NCI-H526 (cell line): Measurements from ENCODE around the gene SF3B4.
"Not testable (repeated sequence)": the region's sequence is repeated elsewhere in the genome, so short reads cannot be mapped to it uniquely, and the experiment has no call there.

Source experiments
- DNase-seq, 2 experiments: peaks; one replicate each; lab custom pipeline; 2025; lab: John Stamatoyannopoulos, UW

Gene SF3B4, protein sequence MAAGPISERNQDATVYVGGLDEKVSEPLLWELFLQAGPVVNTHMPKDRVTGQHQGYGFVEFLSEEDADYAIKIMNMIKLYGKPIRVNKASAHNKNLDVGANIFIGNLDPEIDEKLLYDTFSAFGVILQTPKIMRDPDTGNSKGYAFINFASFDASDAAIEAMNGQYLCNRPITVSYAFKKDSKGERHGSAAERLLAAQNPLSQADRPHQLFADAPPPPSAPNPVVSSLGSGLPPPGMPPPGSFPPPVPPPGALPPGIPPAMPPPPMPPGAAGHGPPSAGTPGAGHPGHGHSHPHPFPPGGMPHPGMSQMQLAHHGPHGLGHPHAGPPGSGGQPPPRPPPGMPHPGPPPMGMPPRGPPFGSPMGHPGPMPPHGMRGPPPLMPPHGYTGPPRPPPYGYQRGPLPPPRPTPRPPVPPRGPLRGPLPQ

DNA sequence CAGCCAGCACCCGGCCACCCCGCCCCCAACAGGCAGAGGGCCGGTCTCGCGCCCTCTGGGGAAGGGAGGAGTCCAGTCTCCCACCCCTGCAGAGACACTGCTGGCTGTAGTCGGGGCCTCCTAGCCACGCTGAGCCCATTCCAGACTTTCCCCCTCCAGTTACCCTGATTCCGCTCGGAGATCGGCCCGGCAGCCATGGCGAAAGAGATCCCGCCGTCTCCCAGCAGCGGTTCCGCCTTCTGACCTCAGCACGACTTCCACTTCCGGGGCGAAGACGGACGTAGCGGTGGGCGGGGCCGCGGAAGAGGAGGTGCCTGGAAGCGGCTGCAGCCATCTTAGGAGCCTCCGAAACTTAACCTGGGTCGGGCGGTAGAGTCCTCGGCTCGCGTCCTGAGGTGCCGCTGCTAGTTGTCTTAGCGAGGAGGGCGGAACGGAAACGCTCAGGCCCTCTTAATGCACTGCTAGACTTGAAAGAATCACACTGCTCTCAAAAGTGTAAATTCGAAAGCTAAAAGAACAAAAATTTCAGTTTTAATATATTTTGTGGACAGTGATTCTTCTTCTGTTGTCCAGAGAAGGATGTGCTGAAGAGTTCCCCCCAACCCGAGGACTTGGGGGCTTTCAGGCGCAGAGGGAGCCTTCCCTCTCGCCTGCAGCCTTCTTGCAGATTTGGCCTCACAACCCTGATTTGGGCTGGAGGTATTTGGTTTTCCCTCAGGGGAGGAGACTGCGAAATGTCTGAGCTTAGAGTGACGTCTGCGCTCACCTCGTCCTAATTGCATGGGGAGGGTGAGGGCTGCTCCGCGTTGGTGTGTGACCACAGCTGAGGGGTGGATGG is at the start of gene SF3B4:
SF3B4 (minus strand) TSS at position 241 of the 838 bp plus-strand sequence; CDS start at position 197, 44 bp downstream.
- DNase-seq, result peak; percentile 97 to 100

DNA sequence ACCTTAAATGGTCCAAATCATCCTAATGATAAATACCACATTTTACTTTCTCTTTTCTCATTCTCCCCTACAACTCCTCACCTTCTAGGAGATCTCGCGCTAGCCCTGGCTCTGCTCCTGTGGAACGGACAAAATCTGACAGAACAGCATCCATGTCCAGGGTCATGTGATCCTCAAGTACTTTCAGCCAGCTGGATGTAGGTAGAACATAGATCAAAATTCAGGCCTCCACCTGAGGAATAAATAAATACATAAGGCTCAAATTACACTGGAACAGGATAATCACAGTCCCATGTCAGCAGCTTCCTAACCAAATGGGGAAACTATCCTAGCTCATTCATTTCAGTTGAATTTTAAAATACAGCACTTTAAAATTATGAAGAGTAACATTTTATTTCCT is 49.7 kb upstream of the SF3B4 start:
- peak; percentile 38 to 51 for DNase-seq

DNA sequence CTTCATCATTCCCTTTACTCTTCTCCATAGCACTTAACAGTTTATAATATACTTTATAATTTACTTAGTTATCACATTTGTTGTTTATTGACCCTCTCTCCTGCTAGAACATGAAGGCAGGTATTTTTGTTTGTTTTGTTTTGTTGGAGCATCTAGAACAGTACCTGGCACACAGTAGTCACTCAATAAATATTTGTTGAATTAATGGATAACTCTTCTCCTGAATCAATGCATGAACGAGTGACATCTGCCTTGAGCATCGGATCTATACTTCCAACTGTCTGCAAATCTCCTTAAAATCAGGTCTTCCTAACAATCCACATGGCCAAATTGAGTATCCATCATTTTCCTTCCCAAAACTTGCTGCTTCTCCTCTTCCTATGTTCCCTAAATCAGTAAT is 44.9 kb upstream of the SF3B4 start:
- DNase-seq, result no peak

DNA sequence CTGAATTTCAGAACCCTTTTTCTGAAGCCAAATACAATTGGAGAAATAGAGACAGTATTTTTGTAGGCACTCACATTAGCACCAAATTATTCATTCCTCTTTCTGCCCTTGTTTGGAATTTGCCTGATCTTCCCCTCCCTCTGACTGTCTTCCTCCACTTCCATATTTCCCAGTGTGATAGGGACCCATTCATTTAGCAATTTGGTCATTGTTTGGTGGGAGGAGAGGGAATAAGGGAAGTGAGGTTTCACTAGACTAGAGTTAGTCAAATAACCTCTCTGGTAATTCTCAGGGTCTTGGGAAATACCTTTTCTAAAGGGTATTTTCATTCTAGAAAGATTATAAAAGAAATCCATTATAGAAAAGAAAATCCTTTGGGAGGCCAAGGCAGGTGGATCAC is 40.0 kb upstream of the SF3B4 start:
- DNase-seq, result no peak

DNA sequence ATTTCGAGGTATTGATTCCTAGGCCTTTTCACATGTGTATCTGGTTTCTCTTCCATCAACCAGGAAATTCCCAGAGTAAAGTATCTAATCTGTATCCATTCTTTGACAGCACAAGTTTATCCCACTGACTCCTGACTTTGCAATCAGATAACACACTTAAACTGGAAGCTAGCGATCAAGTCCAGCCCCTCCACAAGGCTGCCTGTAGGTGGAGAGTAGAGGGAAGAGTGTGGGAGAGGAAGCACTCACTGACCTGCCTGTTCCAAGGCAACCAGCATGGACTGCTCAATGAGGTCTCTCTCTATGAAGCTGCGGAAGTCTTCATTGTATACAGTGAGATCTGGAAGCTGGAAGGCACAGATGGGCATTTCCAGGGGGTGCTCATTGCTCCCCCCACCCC is 39.4 kb upstream of the SF3B4 start:
- DNase-seq, result no peak

DNA sequence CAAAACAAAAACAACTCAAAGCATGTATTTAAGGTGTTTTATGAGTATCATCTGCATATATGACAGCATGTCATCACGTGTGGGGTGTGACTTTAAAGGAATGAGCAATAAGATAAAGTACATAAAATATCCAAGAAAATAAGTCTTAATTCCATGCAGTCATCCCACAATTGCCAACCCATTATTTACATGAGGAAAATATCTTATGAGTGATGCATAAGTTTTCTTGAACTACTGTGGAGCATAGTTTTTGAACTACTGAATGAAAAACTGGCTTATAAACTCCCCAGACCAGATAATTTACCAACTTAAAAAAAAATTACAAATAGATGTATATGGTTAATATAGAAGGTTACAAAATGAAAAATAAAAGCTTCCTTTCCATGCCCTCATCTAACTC is 38.8 kb upstream of the SF3B4 start:
- DNase-seq, result no peak

DNA sequence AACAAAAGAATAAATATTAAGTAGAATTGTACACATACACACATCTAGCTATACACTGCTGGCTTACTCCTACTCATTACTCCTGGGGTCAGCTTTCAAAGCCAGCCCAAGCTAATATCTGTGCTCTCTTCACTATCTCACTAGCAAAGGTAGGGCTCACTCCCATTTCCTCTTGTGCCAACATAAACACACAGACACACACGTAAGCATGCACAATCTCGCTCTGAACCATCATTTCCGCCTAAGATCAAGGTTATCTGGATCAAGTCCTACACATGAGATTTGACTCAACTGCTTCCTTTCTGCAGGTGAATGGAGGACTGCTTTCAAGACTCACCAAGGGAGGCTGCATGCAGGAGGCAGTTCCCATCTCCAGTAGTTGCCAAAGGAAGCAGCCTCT is 37.8 kb upstream of the SF3B4 start:
- no peak for DNase-seq

DNA sequence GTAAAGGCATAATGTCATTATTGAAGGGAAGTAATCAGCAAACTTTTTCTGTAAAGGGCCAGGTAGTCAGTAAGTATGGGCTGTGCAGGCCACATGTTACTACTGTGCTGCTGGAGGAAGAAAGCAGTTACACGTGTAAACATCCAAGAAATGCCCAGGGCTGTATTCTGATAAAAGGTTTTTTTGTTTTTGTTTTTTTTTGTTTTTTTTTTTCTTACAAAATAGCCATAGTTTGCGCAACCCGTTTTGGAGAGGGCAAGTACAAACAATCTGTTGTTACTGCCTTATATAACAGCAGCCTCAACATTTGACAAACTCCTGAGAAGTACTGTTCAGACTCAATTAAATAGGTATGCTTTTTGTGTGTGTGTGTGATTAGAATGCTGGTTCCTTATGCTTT is 35.8 kb upstream of the SF3B4 start:
- no peak for DNase-seq

DNA sequence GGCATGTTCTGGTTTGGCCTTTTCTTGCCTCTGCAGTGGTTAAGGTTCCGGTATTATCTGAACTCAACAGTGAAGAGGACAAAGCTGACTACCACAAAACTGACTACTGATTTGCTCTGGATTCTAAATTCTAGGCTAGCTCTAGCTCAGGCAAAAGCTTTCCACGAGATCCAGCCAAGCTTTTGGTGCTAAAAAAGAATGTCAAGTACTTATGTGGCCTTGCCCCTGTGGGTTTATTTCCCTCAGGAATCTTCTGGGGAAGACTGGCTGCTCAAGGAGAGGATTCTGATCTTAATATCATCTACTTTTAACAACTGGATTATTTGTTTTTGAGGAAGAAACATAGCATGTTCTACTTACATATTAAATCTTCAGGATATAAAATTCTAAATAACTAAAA is 35.1 kb upstream of the SF3B4 start:
- no peak for DNase-seq

DNA sequence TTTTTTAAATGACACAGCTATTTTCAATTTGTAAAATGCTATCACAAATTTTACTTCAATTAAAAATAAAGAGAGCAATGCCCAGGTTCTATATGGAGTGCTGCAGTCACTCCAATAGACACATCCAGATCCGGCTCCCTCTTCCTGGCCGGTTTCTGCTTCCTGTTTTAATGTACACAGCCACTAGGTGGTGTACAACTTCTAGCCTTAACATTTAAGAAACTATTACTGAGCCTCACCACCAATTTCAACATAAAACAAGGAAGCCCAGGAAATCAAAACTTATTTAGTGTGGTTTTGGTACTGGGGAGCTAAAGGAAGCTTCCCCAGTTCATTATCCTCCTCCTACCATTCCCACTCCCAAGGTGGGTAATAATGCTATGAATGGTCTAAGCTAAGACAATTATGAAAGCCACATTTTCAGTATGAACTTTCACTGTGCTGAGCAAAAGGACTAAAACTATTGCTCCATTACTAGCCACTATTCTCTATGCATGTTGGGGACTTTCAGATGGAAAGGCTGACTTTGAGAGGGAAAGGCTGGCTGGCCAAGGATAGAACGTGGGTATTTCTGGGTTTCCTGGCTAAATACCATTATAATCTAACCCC is 34.5 kb upstream of the SF3B4 start:
- DNase-seq, result peak; percentile 76 to 92

DNA sequence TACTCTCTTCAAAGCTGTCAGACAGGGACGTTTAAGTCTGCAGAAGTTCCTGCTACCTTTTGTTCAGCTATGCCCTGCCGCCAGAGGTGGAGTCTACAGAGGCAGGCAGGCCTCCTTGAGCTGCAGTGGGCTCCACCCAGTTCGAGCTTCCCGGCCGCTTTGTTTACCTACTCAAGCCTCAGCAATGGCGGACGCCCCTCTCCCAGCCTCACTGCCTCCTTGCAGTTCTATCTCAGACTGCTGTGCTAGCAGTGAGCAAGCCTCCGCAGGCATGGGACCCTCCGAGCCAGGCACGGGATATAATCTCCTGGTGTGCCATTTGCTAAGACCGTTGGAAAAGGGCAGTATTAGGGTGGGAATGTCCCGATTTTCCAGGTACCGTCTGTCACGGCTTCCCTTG is 29.9 kb upstream of the SF3B4 start:
- DNase-seq, result not testable (repeated sequence)

DNA sequence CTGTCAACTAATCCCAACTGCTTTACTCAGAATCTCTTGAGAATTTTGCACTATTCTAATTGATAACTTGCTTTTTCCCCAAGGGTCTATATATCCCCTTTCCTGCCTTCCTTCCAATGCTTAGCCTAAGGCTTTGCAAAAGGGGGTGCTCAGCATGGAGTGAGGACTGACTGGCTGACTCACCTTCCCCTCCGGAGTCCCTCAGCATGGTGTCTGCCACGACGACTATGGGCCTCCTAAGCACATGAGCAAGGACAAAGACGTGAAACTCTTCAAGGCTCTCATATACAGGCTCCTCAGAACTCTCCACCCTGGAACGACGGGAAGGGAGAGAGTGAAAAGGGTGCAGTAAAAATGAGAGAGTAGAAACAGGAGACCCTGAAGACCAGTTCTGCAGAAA is 22.3 kb upstream of the SF3B4 start:
- DNase-seq, result no peak

DNA sequence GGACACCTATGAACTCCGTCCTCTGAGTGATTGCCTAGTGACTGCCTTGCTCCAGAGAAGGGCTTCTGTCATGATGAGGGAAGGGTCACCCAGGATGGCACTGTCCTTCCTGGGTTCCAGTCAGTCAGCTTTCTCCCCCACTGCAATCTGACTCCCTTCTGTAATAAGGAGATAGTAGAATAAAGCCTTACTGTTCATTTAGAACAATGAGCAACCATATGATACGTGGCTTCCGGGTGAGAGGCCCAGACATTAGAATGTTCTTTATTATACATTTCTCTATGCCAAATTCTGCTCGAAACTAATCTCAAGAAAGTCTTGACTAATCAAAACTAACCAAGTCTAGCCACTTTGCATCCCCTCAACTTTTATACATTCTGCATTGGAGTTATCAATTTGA is 17.6 kb upstream of the SF3B4 start:
- no peak for DNase-seq

DNA sequence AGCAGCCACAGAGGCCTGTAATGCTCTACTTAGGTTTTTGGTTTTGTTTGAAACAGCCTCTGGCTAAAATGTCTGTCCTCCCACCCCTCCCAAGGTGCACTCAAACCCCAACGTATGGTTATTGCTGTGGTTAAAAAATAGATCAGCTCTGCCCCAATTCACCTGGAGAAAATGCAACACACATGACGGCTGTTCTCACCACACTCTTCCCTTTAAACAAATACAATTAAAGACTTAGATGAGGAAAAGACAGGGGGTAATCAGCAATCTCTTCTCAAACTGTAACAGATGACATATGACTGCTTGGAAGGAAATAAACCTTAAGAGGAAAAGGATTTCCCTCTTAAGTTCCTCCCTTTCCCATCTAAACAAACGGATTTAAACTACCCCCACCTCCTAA is 15.3 kb upstream of the SF3B4 start:
- DNase-seq, result no peak

DNA sequence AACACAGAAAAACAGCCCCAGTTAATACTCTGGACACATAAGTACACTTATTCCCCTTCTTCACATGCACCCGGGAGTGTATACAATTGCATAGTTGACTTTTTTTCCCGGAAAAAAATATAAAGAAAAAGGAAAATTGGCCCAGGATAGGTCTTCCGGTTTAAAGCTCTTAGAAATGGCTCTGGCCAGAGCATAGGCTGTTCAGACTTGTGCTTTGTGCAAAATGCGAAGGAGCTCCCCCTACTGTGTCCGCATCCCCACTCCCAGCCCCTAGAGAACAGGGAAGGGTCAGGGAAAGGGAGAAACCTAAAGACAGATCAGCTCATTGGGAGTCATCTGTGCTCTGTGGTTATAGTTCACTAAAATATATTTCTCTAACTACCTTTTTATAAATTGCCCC is 14.6 kb upstream of the SF3B4 start:
- peak in 1 of 2 experiments; percentile 51 for DNase-seq

DNA sequence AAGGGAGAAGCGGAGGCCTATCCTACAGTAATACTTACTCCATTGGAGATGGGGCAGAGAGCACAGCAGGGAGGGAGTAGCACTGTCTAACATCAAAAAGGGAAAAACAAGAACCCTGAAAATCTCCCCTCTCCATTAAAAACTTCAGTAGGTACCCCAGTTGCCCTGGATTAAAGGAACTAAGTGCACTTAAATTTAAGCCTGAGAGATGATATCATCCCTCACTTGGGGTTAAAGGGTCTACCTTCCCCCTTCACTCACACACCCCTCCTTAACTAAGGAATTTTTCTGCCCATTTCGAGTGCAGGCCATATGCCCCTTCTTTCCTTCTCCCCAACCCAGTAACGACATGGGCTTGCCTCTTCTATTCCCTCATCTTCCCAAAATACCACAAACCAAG is 12.8 kb upstream of the SF3B4 start:
- DNase-seq, result no peak

DNA sequence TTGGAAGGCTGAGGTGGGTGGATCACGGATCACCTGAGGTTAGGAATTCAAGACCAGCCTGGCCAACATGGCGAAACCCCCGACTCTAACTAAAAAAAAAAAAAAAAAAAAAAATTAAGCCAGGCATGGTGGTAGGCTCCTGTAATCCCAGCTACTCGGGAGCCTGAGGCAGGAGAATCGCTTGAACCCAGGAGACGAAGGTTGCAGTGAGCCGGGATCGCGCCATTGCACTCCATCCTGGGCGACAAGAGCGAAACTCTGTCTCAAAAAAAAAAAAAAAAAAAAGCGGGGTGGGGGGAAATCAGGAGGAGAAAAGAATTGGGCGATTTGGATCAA is 11.0 kb upstream of the SF3B4 start:
- DNase-seq, result not testable (repeated sequence)

DNA sequence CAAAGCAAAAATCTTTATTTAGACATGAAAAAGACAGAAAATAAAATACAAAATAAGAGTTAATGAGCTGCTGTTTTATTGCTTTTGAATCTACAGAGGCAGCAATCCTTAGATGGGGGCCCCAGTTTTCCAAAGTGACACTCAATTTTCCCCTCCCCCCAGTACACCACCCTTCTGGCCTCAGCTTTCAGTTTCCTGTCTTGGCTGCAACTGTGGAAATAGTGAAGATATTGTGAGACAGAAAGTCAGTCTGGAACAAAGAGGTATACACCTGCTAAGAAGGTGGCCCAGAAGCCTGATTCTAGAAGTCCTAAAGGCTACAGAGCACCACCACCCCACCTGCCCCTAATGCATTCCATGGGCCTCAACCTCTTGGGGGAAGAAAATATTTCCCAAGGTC is 10.2 kb upstream of the SF3B4 start:
- no peak for DNase-seq

DNA sequence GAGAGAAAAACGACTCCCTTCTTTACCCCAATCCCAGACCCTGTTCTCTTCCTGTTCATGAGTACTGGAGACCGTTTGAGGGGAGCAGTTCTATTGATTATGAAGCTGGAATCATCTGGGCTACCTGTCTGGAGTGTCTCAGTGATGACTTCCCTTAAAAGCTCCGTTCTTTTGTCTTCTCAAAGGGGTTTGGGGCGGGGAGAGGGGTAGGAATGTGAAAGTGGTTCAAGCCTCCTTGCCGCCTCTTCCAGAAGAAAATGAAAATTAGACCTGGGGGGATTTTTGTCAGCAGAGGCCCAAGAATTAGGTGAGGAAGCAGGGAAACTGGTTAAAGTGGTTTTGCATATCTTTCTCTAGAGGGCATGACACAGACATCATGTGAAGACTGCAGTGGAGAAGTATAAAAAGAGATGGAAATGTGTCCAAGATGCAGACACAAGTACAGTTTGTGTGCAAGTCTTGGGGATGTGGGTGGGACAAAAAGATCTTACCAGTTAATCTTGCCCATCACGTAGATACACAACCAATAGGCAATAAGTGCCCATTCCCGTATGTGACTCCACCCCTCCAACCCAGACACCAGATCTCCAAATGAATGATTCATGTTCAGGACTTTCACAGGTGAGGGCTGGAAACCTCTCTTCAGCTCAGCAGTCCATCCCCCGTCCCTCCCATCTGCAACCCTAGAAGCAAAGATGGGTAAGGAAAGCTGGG is 9.5 kb upstream of the SF3B4 start:
- DNase-seq, result peak; percentile 75 to 79

DNA sequence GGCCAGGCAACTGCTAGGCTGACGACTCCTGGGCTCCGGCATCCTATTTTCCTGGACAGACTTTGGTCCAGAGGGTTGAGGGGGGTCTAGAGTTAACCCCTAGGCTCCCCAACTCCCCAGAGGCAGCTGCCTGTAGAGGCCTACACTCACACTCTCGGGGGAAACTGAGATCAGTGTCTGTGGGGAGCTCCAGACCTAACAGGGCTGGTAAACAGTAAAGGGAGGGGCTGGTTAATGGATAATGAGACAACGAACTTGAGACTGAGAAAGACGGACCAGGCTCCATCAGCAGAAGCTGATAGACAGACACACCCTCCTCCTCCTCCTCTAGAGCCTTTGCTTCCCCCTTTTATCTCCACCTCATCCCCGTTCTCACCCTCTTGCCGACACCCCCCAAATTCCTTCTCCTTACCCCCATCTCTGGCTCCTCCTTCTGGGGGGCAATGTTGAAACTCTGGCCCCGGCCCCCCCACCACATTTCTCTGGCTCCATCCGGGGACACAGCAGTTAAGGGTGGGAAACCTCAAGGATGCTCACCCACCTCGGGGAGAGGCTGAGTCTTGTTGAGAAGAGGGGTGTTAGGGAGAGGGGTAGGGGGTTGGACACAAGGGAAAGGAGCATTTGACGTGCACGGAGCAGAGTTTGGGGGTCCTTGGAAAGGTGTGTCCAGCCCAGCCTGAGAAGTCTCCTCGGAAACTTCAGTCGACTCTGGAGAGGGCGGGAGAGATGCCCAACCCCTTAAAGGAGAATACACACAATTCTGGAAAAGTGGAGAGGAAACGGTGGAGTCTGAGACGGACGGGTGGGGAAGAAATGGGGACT is 8.8 kb upstream of the SF3B4 start, which contains the start of gene MTMR11:
MTMR11 (minus strand) TSS at position 710 of the 822 bp plus-strand sequence; CDS start at position 478, 232 bp downstream.
- DNase-seq, result peak; percentile 28 to 66

DNA sequence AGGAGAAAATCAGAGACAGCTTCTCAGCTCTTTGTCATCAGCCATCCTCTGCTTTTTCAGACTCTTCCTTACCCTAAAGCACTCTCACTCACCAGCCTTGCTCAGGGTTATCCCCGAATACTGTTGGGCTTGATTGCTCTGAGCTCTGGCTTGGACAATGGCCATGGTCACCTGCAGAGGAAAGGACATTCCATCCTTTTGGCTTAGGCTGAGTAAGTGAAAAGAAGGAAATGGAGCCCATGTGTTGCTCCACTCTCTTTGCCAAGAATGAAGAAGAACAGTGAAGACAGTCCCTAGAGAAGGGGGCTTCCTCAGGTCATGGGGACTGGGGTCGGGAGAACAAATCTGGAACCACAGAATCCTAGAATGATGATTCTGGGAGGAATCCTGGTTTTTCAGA is 6.8 kb upstream of the SF3B4 start:
- no peak for DNase-seq
